ENCODE data around the gene RAB3A. TPM values are rescaled to one million over a fixed set of nuclear protein-coding genes. Genes with fewer than 3 reads are reported as not detected.
"Not testable (repeated sequence)": the region's sequence is repeated elsewhere in the genome, so short reads cannot be mapped to it uniquely, and the experiment has no call there.

RAB3A gene
- total RNA-seq, 1 experiment from 2014 or later, result 1.9 TPM

GRCh38 chr19:18160493-18160970, 43.3 kb downstream of the RAB3A start:
- CTCF ChIA-PET, result interaction anchor here (0.7 kb wide), 2 partner anchors 23 to 224 kb away, joined by 3 read pairs; no protein-coding TSS in a partner anchor
- no peaks in the 10 kb centered on the region for H3K9me3 Mint-ChIP-seq (ENCODE audit: low read depth, unreplicated experiment)
- no peaks in the 10 kb centered on the region for H3K27me3 Mint-ChIP-seq (ENCODE audit: unreplicated experiment)
- intact Hi-C loops (cut with micrococcal nuclease; ENCODE audit: unreplicated experiment), result no loop called here
- peaks cover 34% of the 10 kb centered on the region for H3K36me3 Mint-ChIP-seq (ENCODE audit: insufficient read depth, unreplicated experiment)
- no peak for TF ChIP-seq CTCF (IDR thresholded peaks at IDR 0.05; ENCODE audit: unreplicated experiment)
- H3K4me3 Mint-ChIP-seq (ENCODE audit: low read depth, unreplicated experiment), result no peak overlapping the region
- peaks cover 8% of the 10 kb centered on the region for H3K4me1 Mint-ChIP-seq (ENCODE audit: low read depth, unreplicated experiment)
- H3K27ac Mint-ChIP-seq (ENCODE audit: unreplicated experiment), result no peak overlapping the region
- DNase-seq, result no peak
- no TSS peak for BruUV-seq (replicated peaks)

GRCh38 chr19:18159810-18160209, 44.0 kb downstream of the RAB3A start:
- Mint-ChIP-seq H3K9me3 (ENCODE audit: low read depth, unreplicated experiment) (no peaks in the 10 kb centered on the region), H3K4me3 (ENCODE audit: low read depth, unreplicated experiment) (no peak overlapping the region), H3K27ac (ENCODE audit: unreplicated experiment) (no peak overlapping the region), H3K4me1 (ENCODE audit: low read depth, unreplicated experiment) (peaks cover 8% of the 10 kb centered on the region), H3K27me3 (ENCODE audit: unreplicated experiment) (no peaks in the 10 kb centered on the region), H3K36me3 (ENCODE audit: insufficient read depth, unreplicated experiment) (peaks cover 33% of the 10 kb centered on the region)
- TF ChIP-seq CTCF (IDR thresholded peaks at IDR 0.05; ENCODE audit: unreplicated experiment), result no peak
- no peak for DNase-seq
- CTCF ChIA-PET, result no interaction called here
- intact Hi-C loops (cut with micrococcal nuclease; ENCODE audit: unreplicated experiment), result no loop called here
- BruUV-seq (replicated peaks), result no TSS peak

GRCh38 chr19:18159059-18159616, 44.7 kb downstream of the RAB3A start:
- peaks cover 13% of the 10 kb centered on the region for H3K4me1 Mint-ChIP-seq (ENCODE audit: low read depth, unreplicated experiment)
- peaks cover 38% of the 10 kb centered on the region for H3K36me3 Mint-ChIP-seq (ENCODE audit: insufficient read depth, unreplicated experiment)
- intact Hi-C loops (cut with micrococcal nuclease; ENCODE audit: unreplicated experiment); DNase-seq; H3K4me3 Mint-ChIP-seq (ENCODE audit: low read depth, unreplicated experiment); H3K27me3 Mint-ChIP-seq (ENCODE audit: unreplicated experiment); CTCF ChIA-PET; H3K27ac Mint-ChIP-seq (ENCODE audit: unreplicated experiment); H3K9me3 Mint-ChIP-seq (ENCODE audit: low read depth, unreplicated experiment); BruUV-seq (replicated peaks): not testable (repeated sequence)

- no TSS peak for BruUV-seq (replicated peaks)
- Mint-ChIP-seq H3K9me3 (ENCODE audit: low read depth, unreplicated experiment) (no peaks in the 10 kb centered on the region), H3K4me3 (ENCODE audit: low read depth, unreplicated experiment) (no peak overlapping the region), H3K4me1 (ENCODE audit: low read depth, unreplicated experiment) (peaks cover 19% of the 10 kb centered on the region), H3K27me3 (ENCODE audit: unreplicated experiment) (no peaks in the 10 kb centered on the region), H3K27ac (ENCODE audit: unreplicated experiment) (no peak overlapping the region), H3K36me3 (ENCODE audit: insufficient read depth, unreplicated experiment) (peaks cover 39% of the 10 kb centered on the region)
- no peak for DNase-seq
- intact Hi-C loops (cut with micrococcal nuclease; ENCODE audit: unreplicated experiment), result no loop called here
- CTCF ChIA-PET, result no interaction called here
- no peak for TF ChIP-seq CTCF (IDR thresholded peaks at IDR 0.05; ENCODE audit: unreplicated experiment)
These were observed 45.4 kb downstream of the RAB3A start for GRCh38 chr19:18158467-18158866.

- Mint-ChIP-seq H3K9me3 (ENCODE audit: low read depth, unreplicated experiment) (no peaks in the 10 kb centered on the region), H3K4me1 (ENCODE audit: low read depth, unreplicated experiment) (peaks cover 20% of the 10 kb centered on the region), H3K27me3 (ENCODE audit: unreplicated experiment) (no peaks in the 10 kb centered on the region), H3K4me3 (ENCODE audit: low read depth, unreplicated experiment) (no peak overlapping the region), H3K36me3 (ENCODE audit: insufficient read depth, unreplicated experiment) (peaks cover 40% of the 10 kb centered on the region), H3K27ac (ENCODE audit: unreplicated experiment) (no peak overlapping the region)
- no peak for TF ChIP-seq CTCF (IDR thresholded peaks at IDR 0.05; ENCODE audit: unreplicated experiment)
- intact Hi-C loops (cut with micrococcal nuclease; ENCODE audit: unreplicated experiment), result no loop called here
- CTCF ChIA-PET, result no interaction called here
- DNase-seq, result no peak
- BruUV-seq (replicated peaks), result no TSS peak
These were observed 46.3 kb downstream of the RAB3A start for GRCh38 chr19:18157465-18158063.
